NK-92 (cell line): ENCODE data around the gene DAND5.
"Not testable (repeated sequence)": the region's sequence is repeated elsewhere in the genome, so short reads cannot be mapped to it uniquely, and the experiment has no call there.

Experiments used
- DNase-seq: peaks from one replicate; lab custom pipeline; 2025; ENCODE audit not compliant: unreplicated experiment; lab: John Stamatoyannopoulos, UW

The DAND5 gene

GRCh38 chr19:12965017-12965811 lies 4.2 kb upstream of the DAND5 start:
- no peak for DNase-seq

DNA sequence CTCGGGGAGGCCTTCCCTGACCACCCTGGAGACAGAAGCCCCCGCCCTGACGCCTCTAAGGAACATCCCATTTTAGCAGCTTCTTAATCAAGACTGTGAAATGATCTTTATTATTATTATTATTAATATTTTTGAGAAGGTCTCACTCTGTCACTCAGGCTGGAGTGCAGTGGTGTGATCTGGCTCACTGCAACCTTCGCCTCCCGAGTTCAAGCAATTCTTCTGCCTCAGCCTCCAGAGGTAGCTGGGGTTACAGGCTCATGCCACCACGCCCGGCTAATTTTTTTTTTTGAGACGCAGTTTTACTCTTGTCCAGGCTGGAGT lies 3.6 kb upstream of the DAND5 start:
- DNase-seq = no peak

GRCh38 chr19:12967907-12968306 lies 1.5 kb upstream of the DAND5 start:
- DNase-seq = no peak

DNA sequence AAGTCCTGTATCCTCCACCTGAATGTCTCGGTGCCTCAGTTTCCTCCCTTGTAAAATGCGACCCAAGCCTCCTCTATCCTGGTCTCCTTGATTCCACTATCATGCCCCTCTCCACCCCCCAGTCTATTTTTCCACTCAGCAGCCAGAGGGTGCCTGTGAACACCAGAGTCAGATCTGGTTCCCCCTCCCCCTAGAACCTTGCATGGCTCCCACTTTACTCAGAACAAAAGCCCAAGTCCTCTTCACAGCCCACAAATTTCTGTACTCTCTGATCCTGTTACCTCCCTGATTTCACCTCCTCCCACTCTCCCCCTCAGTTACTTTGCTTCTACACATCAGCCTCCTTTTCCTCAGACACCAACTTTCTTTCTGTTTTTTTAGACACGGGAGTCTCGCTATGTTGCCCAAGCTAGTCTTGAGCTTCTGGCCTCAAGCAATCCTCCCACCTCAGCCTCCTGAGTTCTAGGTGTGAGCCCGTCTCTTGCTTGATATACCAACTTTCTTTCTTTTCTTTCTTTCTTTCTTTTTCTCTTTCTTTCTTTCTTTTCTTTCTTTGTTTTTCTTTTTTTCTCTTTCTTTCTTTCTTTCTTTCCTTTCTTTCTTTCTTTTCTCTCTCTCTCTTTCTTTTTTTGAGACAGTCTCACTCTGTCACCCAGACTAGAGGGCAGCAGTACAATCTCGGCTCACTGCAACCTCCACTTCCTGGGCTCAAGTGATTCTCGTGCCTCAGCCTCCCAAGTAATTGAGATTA lies 869 bp downstream of the DAND5 start:
- DNase-seq = no peak

- no peak for DNase-seq
These were observed 3.9 kb downstream of the DAND5 start for GRCh38 chr19:12973236-12973635.

DNA sequence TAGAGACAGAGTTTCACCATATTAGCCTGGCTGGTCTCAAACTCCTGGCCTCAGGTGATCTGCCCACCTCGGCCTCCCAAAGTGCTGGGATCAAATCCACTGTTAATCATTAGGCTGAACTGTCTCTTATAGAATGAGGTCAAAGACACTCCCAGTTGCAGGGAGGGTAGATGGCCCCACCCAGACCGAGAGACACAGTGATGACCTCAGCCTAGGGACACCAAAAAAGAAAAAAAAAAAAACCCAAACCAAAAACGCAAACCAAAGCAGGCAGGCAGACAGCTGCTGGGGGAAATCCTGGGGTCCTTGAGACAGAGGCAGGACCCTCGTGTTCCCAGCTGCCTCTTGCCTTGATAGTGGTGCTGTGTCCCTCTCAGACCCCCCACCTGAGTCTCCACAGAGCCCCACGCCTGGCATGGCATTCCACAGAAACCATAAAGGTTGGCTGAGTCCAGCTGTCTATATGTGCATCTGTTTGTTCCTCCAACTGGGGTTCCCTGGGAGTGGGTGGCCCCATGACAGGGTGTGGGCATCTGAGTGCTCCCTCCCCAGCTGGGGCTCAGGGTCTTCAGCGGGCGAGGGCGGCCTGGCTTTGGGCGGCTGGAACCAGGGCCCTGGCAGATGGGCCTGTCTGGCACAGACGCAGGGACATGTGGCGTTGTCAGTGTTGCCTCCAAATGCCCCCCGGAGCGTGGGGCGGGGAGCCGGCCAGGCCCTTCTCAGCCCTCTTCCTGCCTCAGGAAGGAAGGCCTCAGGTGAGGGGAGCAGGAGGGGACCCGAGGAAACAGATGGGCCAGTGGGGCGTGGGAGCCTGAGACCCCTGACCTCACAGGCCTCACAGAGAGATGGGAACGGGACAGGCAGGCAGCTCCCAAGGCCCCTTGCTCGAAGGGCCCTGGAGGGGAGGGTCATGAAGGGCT lies 5.2 kb downstream of the DAND5 start:
- DNase-seq = no peak

GRCh38 chr19:12975221-12975741 lies 5.9 kb downstream of the DAND5 start:
- no peak for DNase-seq

- DNase-seq = not testable (repeated sequence)
These were observed 6.7 kb downstream of the DAND5 start for GRCh38 chr19:12976109-12976508.

- DNase-seq = no peak
These were observed 10.6 kb downstream of the DAND5 start for GRCh38 chr19:12979974-12980373.

GRCh38 chr19:12982648-12983047 lies 13.3 kb downstream of the DAND5 start:
- no peak for DNase-seq

- no peak for DNase-seq
These were observed 13.7 kb downstream of the DAND5 start for GRCh38 chr19:12983091-12983490.

- no peak for DNase-seq
These were observed 14.3 kb downstream of the DAND5 start for GRCh38 chr19:12983542-12984142.

DNA sequence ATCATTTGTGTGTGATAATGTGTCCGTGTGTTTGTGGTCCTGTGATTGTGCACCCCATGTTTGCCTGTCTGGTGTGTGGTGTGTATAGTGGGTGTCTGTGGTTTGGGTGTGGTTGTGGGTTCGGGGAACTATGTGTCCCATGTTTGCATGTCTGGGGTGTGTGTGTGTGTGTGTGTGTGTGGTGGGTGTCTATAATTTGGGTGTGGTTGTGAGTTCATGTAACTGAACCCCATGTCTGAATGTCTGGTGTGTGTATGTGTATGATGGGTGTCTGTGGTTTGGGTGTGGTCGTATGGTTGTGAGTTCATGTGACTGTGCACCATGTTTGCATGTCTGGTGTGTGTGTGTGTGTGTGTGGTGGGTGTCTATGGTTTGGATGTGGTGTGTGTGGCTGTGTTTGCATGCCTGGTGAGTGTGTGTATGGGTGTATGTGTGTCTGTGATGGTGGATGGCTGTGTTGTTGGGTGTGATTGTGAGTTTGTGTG lies 14.8 kb downstream of the DAND5 start:
- DNase-seq = no peak

GRCh38 chr19:12984683-12985048 lies 15.3 kb downstream of the DAND5 start:
- no peak for DNase-seq

- no peak for DNase-seq
These were observed 15.8 kb downstream of the DAND5 start for GRCh38 chr19:12985049-12985776.

DNA sequence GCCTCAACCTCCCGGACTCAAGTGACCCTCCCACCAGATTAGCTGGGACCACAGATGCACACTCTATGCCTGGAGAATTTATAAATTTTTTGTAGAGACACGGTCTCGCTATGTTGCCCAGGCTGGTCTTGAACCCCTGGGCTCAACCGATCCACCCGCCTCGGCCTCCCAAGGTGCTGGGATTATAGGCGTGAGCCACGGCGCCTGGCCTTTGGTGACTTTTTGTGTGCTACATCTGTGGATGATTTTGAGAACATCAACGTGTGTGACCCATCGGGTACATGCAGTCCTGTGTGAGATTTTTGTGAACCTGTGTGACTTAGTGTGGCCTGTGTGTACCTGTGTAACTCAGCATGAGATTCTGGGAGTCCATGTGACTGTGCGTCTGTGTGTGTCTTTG lies 17.4 kb downstream of the DAND5 start:
- DNase-seq = no peak

GRCh38 chr19:12987190-12987589 lies 17.8 kb downstream of the DAND5 start:
- no peak for DNase-seq

DNA sequence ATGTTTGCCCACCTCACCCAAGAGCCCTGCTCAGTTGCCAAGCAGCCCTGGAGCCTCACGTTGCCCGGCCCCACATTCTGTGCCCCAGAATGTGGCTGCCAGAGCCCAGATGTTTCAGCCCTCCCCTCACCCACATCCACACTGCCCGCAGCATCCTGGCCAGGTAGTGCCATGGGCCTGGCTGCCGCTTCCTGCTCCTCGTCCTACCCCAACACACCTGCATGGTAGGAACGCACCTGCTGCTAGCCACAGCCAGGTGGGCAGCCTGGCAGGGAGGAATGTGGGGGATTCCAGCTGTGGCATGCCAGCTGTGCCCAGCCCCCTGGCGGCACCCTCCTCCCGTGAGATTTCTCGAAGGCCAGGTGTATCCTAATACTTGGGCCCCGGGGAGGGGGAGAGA lies 18.4 kb downstream of the DAND5 start:
- no peak for DNase-seq

DNA sequence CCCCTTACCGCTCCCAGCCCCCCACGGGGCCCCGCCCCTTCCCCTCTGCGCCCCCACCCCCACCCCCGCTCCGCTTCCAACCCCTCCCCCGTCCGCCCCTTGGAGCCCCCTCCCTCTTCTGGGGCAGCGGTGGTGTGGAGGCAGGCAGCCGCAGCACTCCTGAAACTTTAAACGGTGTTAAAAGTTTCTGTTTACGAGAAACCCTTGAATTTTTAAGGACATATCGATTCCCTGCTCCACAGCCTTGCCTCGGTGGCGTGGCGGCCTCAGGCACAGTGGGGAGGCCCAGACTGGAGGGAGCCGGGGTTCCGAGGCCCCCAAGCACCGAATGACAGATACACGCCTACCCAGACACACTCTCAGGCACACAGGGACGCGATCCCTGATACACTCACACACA lies 21.1 kb downstream of the DAND5 start:
- no peak for DNase-seq

GRCh38 chr19:12990853-12991252 lies 21.5 kb downstream of the DAND5 start:
- no peak for DNase-seq
